HG03378 (cell line): Measurements from ENCODE around the gene PPP1R27.

Experiments used
- ATAC-seq: cut with Tn5 transposase; IDR thresholded peaks from one replicate; pipeline ENCODE4 v1.9.1; 2021; ENCODE audit warnings: mild to moderate bottlenecking, moderate library complexity; ENCODE audit not compliant: unreplicated experiment

The PPP1R27 gene

DNA sequence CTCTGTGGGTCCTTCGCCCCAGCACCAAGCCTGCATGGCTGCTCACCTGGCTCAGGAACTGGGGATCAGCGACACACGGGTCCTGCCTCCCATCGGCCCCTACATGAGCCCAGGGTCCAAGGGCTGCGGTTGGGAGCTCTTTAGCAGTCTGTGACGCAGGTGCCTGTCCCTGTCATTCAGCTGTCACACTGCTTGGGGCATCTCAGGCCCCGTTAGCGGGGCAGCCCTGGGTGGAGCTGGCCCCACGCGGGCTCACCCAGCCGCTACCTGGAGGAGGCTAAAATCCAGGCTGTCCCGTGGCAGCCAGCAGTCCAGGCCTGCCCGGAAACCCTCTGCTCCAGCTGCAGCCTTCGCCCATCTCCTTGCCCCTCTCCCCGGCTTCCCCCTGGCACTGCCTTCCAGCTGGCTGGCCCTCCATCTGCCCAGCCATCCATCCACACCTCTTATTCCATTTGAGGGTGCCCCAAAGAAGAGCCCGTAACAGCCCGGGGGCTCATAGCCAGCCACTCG, 27.6 kb downstream of the PPP1R27 start:
- ATAC-seq, result no peak

GRCh38 chr17:81806461-81807209, 28.2 kb downstream of the PPP1R27 start:
- no peak for ATAC-seq

DNA sequence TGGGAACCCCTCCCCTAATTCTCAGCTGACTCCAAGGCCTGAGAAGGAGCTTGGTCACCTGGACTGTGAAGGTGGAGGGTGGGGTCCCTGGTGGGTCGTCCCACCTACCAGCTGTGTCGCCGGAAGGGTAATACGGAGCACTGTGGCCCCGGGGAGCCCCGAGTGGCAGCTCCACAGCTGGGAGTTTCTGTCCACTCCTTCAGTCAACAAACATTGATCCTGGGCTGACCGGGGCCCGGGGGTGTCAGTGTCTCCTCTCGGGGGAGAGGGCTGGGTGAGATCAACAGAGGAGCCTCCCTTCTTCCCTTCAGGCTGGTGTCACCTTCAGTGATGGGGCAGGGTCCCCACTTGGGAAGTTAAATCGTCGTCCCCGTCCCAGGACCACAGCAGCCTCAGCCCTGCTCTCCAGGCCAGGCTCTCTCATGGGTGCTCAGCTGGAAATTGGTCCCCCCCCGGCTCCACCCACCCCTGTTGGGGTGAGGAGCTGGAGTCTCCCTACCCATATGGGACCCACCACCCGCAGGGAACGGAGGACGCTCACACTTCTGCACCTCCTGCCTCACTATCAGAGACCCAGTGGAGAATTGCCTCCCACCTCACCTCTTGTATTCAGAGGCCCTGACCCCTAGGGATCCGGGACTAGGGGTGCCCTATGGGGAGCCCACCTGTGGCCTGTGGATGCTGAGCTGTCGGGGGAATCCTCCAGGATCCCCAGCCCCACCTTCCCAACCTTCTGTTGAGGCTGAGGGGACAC, 29.0 kb downstream of the PPP1R27 start:
- ATAC-seq, result no peak

DNA sequence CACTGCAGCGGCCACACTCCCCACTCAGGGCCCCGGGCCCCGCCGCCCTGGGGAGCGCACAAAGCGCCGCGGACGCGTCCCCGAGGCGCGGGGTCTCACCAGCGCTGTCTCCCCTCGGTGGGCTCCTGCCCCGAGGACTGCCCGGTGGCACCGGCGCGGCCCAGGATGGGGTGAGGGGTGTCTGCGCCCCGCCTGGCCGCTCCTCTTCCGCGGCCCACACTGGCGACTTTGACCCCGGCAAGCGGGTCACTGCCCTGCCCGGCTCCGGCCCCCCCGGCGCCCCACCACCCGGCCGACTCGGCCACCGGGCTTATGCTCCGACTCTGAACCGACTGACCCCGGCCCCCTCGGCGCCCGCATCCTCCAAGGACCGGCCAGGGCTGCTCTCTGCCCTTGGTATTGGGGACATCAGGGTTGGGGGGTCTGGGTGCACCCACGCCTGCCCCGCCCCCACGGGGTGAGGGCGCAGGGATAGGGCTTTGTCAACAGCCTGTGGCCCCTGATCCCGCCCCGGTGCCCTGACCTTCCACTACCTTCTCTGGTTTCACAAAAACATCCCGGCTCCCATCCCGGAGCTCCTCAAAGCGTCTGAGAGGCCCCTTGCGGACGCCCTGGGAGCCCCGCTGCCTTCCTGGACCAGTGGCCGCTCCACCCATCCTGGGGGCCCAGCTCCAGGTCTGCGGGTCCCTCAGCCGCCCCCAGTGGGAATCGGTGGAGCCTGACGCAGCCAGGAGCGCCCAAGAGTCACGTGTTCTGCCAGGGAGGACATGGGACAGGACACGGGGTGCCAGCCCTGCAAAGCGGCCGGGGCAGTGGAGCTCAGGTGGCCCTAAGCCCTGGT, 30.1 kb downstream of the PPP1R27 start:
- ATAC-seq, result no peak

- no peak for ATAC-seq
Measured at GRCh38 chr17:81803728-81804558, 30.9 kb downstream of the PPP1R27 start, which contains the start of gene GCGR. Gene GCGR (plus strand): TSS chr17:81804150. CDS start chr17:81809019, 4,869 bp downstream.

GRCh38 chr17:81802856-81803643, 31.8 kb downstream of the PPP1R27 start:
- no peak for ATAC-seq

DNA sequence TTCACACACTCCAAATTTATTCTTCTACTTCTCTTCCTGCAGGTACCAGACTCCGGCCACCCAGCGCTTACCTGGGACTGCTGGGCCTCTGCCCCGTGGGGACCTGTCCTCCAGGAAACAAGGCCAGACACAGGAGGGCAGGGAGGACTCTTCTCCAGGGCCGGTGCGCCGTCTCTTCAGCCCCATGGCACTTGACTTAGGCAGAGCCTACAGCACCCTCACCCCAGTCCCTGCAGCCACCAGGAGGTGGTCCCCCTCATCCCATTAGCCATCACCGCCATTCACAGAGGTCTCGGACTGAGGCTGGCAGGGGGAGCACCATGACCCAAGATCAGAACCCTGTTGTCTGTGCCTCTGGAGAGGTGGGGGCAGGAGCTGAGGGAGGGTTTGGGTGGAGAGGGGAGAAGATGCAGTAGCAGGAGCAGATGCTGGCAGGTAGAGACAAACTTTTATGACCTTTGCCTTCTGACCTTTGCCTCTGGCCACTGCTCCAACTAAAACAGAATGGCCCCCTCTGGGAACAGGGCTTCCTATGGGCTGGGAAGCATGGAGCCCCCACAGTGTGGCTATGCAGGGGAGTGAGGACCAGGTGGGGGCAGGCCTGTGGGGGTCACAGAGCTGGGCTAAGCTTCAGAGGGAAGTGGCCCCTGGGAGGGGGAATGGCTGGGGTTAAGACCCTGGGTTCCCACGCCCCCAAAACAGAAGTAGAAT, 32.6 kb downstream of the PPP1R27 start:
- ATAC-seq, result no peak

DNA sequence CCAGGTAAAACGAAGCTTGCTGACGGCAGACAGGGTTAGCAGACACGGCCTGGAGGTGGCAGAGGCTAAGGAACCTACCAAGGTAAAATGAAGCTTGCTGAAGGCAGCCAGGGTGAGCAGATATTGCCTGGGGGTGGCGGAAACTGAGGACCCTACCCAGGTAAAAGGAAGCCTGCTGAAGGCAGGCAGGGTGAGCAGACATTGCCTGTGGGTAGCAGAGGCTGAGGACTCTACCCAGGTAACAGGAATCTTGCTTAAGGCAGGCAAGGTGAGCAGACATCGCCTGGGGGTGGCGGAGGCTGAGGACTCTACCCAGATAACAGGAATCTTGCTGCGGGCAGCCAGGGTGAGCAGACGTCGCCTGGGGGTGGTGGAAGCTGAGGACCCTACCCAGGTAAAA, 33.5 kb downstream of the PPP1R27 start:
- ATAC-seq, result no peak

- no peak for ATAC-seq
Measured at GRCh38 chr17:81794509-81794908, 40.3 kb downstream of the PPP1R27 start.

DNA sequence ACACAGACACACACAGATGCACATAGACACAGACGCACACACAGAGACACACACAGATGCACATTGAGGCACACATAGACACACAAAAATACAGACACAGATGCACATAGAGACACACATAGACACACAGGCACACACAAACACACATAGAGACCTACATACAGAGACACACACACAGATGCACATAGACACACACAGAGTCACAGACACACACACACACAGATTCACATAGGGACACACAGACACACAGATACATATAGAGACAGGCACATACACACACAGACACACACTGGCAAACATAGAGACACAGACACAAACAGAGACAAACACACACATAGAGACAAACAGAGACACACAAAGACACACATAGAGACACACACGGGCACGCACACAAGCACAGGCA, 40.8 kb downstream of the PPP1R27 start:
- ATAC-seq, result no peak

DNA sequence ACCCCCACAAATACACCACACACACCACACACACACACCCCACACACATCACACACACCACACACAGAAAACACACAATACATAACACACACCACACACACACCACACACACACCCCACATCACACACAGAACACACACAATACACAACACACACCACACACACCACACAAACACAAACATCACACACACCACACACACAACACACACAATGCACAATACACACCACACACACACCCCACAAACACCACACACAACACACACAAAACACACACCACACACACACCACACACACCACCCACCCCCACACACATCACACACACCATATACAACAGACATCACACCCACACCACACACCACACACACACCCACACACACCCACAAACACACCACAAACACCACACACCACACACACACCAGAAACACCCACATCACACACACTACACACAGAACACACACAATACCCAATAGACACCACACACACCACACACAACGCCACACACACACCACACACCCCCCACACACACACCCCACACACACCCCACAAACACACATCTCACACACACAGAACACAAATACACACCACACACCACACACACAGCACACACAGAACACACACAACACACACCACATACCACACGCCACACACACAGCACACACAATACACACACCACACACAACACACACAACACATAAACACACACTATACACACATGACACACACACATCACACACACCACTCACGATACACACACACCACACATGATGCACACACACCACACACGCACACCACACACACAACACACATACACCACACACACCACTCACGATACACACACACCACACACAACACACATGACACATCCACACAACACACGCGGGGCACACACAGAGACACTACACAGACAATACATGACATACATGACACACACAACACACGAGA, 41.9 kb downstream of the PPP1R27 start:
- no peak for ATAC-seq
